HCT116 (cell line): Measurements from ENCODE around the gene ATP8B4. TPM values are rescaled to one million over a fixed set of nuclear protein-coding genes. Genes with fewer than 3 reads are reported as not detected.

Source experiments
- ATAC-seq: fragments of 200-7000 bp; cut with Tn5 transposase; 2 replicates; pipeline ENCODE4 v1.9.1; 2020; ENCODE audit warnings: mild to moderate bottlenecking, moderate library complexity
- BruUV-seq: library from RNA; stranded (reverse); fragments of 400-500 nt; replicated peaks from 2 replicates; lab custom pipeline; 2021; lab: Mats Ljungman, UMichigan
- CTCF ChIA-PET: fragments of 300-600 bp; sonication (Branson Sonifier 250); formaldehyde crosslinking; loops from one replicate; lab custom pipeline; 2021; ENCODE audit warnings: antibody characterized with exemption; lab: Charles Lee
- POLR2A ChIA-PET: fragments of 300-600, 350-600 bp; sonication (Branson Sonifier 250); formaldehyde crosslinking; loops from one replicate; lab custom pipeline; 2021; ENCODE audit warnings: antibody characterized with exemption; lab: Charles Lee
- RAD21 ChIA-PET, 2 experiments: fragments of 300-600 bp; sonication (Branson Sonifier 250); formaldehyde crosslinking; loops; one replicate each; lab custom pipeline; 2023; ENCODE audit warnings: low total read pairs in 2 of 2; ENCODE audit not compliant: uncharacterized antibody in 2 of 2, unreplicated experiment in 2 of 2, low non-redundant PET in 1 of 2; lab: Charles Lee
- DNase-seq: peaks from one replicate; pipeline ENCODE4 v3.0.0-alpha.2; 2010; ENCODE audit warnings: low read depth, low spot score
- H2AFZ ChIP-seq: fragments of 200-600 bp; shearing (Covaris generic), sonication (generic); 2 replicates; pipeline ENCODE4 v1.6.1; 2017; ENCODE audit warnings: low read depth, mixed run types, mixed read lengths, antibody characterized with exemption, low read length; ENCODE audit not compliant: poor library complexity, severe bottlenecking
- H3K27ac ChIP-seq: 2 replicates; pipeline ENCODE4 v1.5.1; 2012; ENCODE audit warnings: low read depth, low read length
- H3K27me3 ChIP-seq: fragments of 200-600 bp; sonication (generic); 2 replicates; pipeline ENCODE4 v1.6.1; 2016; ENCODE audit warnings: mixed run types, low read length, mixed read lengths; ENCODE audit not compliant: insufficient read depth
- H3K36me3 ChIP-seq, 2 experiments: fragments of 200-500 bp in 1 of 2; fragments of 200-600 bp in 1 of 2; sonication (Bioruptor generic) in 1 of 2; sonication (generic) in 1 of 2; 2 replicates each; pipeline versions ENCODE4 v1.5.1 to v1.6.1; 2014 to 2016; ENCODE audit warnings: low read length in 2 of 2, inconsistent platforms in 1 of 2, mixed read lengths in 1 of 2, mixed run types in 1 of 2; ENCODE audit not compliant: insufficient read depth in 2 of 2, control insufficient read depth in 1 of 2
- H3K4me1 ChIP-seq, 2 experiments: fragments of 200-600 bp in 1 of 2; sonication (generic) in 1 of 2; 2 replicates each; pipeline versions ENCODE4 v1.5.1 to v1.6.1; 2012 to 2017; ENCODE audit warnings: low read length in 2 of 2, inconsistent platforms in 1 of 2, mild to moderate bottlenecking in 1 of 2, mixed read lengths in 1 of 2, mixed run types in 1 of 2, moderate library complexity in 1 of 2; ENCODE audit not compliant: insufficient read depth in 2 of 2, control insufficient read depth in 1 of 2
- H3K4me2 ChIP-seq: fragments of 200-600 bp; sonication (generic); 2 replicates; pipeline ENCODE4 v1.6.1; 2017; ENCODE audit warnings: mixed run types, low read length, mixed read lengths
- H3K4me3 ChIP-seq, 2 experiments: fragments of 200-600 bp in 1 of 2; sonication (generic) in 1 of 2; replicated peaks in 1 of 2; 2 replicates each; pipeline ENCODE4 v1.5.1; 2011 to 2016; ENCODE audit warnings: low read length in 2 of 2, control low read depth in 1 of 2, low read depth in 1 of 2, mild to moderate bottlenecking in 1 of 2, mixed read lengths in 1 of 2, mixed run types in 1 of 2
- H3K79me2 ChIP-seq: fragments of 200-600 bp; sonication (generic); 2 replicates; pipeline ENCODE4 v1.6.1; 2017; ENCODE audit warnings: mild to moderate bottlenecking, mixed run types, low read length, moderate library complexity, mixed read lengths; ENCODE audit not compliant: insufficient read depth
- H3K9ac ChIP-seq: fragments of 200-600 bp; sonication (generic); 2 replicates; pipeline ENCODE4 v1.6.1; 2016; ENCODE audit warnings: low read length, mixed read lengths
- H3K9me2 ChIP-seq: fragments of 200-600 bp; sonication (generic), shearing (Covaris generic); 2 replicates; pipeline ENCODE4 v1.6.1; 2017; ENCODE audit warnings: mixed run types, mild to moderate bottlenecking, moderate library complexity; ENCODE audit not compliant: insufficient read depth
- H3K9me3 ChIP-seq, 2 experiments: fragments of 200-500 bp in 1 of 2; fragments of 200-600 bp in 1 of 2; sonication (Bioruptor generic) in 1 of 2; sonication (generic) in 1 of 2; 2 replicates each; pipeline ENCODE4 v1.6.1; 2014 to 2017; ENCODE audit warnings: low read length in 2 of 2, mixed read lengths in 2 of 2, inconsistent platforms in 1 of 2, low read depth in 1 of 2, mild to moderate bottlenecking in 1 of 2, mixed run types in 1 of 2, moderate library complexity in 1 of 2; ENCODE audit not compliant: control insufficient read depth in 1 of 2, insufficient read depth in 1 of 2
- H4K20me1 ChIP-seq: fragments of 200-600 bp; sonication (generic), shearing (Covaris generic); 2 replicates; pipeline ENCODE4 v1.6.1; 2017; ENCODE audit warnings: mixed run types, mild to moderate bottlenecking, moderate library complexity; ENCODE audit not compliant: insufficient read depth
- CTCF ChIP-seq, 3 experiments: fragments of 200-600 bp in 1 of 3; sonication (generic) in 1 of 3; IDR thresholded peaks in 2 of 3; conservative IDR thresholded peaks in 1 of 3; 2 replicates each; pipeline ENCODE4 v1.5.1; 2012 to 2017; ENCODE audit warnings: low read depth in 2 of 3, low read length in 2 of 3, antibody characterized with exemption in 1 of 3, borderline replicate concordance in 1 of 3, control low read depth in 1 of 3, mild to moderate bottlenecking in 1 of 3, mixed read lengths in 1 of 3, mixed run types in 1 of 3, moderate library complexity in 1 of 3; ENCODE audit not compliant: insufficient read depth in 1 of 3
- EGR1 ChIP-seq: IDR thresholded peaks from 2 replicates; pipeline ENCODE4 v1.6.1; 2012; ENCODE audit warnings: low read depth
- FOSL1 ChIP-seq: IDR thresholded peaks from 2 replicates; pipeline ENCODE4 v1.6.1; 2012; ENCODE audit warnings: low read depth
- JUND ChIP-seq: IDR thresholded peaks from 2 replicates; pipeline ENCODE4 v1.6.1; 2012
- RAD21 ChIP-seq: IDR thresholded peaks from 2 replicates; pipeline ENCODE4 v1.6.1; 2012; ENCODE audit warnings: low read depth, mild to moderate bottlenecking
- YY1 ChIP-seq: IDR thresholded peaks from 2 replicates; pipeline ENCODE4 v1.6.1; 2011; ENCODE audit warnings: low read length, low read depth, moderate library complexity, mild to moderate bottlenecking; ENCODE audit not compliant: insufficient replicate concordance; ENCODE audit errors: extremely low read depth
- ZBTB33 ChIP-seq: IDR thresholded peaks from 2 replicates; pipeline ENCODE4 v1.6.1; 2011; ENCODE audit warnings: mild to moderate bottlenecking, low read length, moderate library complexity; ENCODE audit not compliant: insufficient replicate concordance; ENCODE audit errors: extremely low read depth
- ZNF274 ChIP-seq: fragments of 200-500 bp; sonication (Bioruptor generic); IDR thresholded peaks from 2 replicates; pipeline ENCODE4 v1.6.1; 2014; ENCODE audit warnings: mild to moderate bottlenecking, low read depth, low read length, inconsistent platforms
- intact Hi-C: fragments of 100-400 bp; cut with micrococcal nuclease; formaldehyde crosslinking; loops from 2 replicates; pipeline ENCODE4 v1.10.0; 2022
- total RNA-seq: library from RNA; stranded (reverse); gene quantifications from one replicate; pipeline ENCODE4 v1.2.1, GENCODE V29; 2021; ENCODE audit not compliant: unreplicated experiment

The ATP8B4 gene
- total RNA-seq, 1 experiment from 2014 or later = 0.25 TPM

GRCh38 chr15:50071551-50072258 lies 47.3 kb downstream of the ATP8B4 start (continued):
- no peak for TF ChIP-seq CTCF (IDR thresholded peaks at IDR 0.05 in 2 of 3, conservative IDR thresholded peaks at IDR 0.05 in 1 of 3; ENCODE audit: borderline replicate concordance in 1 of 3, insufficient read depth in 1 of 3, low read depth in 2 of 3, low read length in 2 of 3)
- TF ChIP-seq EGR1 = no peak
- no peak for TF ChIP-seq ZBTB33
- no peak for TF ChIP-seq JUND

GRCh38 chr15:50068016-50068415 lies 51.0 kb downstream of the ATP8B4 start:
- no peak overlapping the region for H3K27ac ChIP-seq
- H4K20me1 ChIP-seq = no peaks in the 10 kb centered on the region
- H3K9ac ChIP-seq = no peak overlapping the region
- H3K4me2 ChIP-seq = no peak overlapping the region
- intact Hi-C loops = no loop called here
- H3K9me2 ChIP-seq = no peaks in the 10 kb centered on the region
- BruUV-seq = no TSS peak
- DNase-seq = no peak
- no peak overlapping the region for H2AFZ ChIP-seq
- RAD21 ChIA-PET = no interaction called here
- no peak for TF ChIP-seq RAD21
- TF ChIP-seq FOSL1 = no peak
- no peak for TF ChIP-seq ZNF274
- TF ChIP-seq YY1 = no peak
- TF ChIP-seq, all 23 proteins: peak for 0
- POLR2A ChIA-PET = no interaction called here
- Histone ChIP-seq H3K36me3 (no peaks in the 10 kb centered on the region), H3K27me3 (no peaks in the 10 kb centered on the region), H3K9me3 (no peaks in the 10 kb centered on the region), H3K79me2 (no peaks in the 10 kb centered on the region), H3K4me1 (no peaks in the 10 kb centered on the region; a peak in 1 of 4 replicates), H3K4me3 (no peak overlapping the region)
- CTCF ChIA-PET = interaction anchor here (1.9 kb wide), 1 partner anchor 17 kb away, joined by 5 read pairs; no protein-coding TSS in a partner anchor
- no peak for ATAC-seq
